NB4 (cell line): Measurements from ENCODE around the gene ZBTB7C.

Experiments
- CTCF ChIP-seq: IDR thresholded peaks from one replicate; pipeline ENCODE4 v1.5.1; 2012; ENCODE audit warnings: low read depth, low read length
- MAX ChIP-seq: IDR thresholded peaks from 2 replicates; pipeline ENCODE4 v1.6.1; 2011; ENCODE audit warnings: low read depth, low read length
- POLR2A ChIP-seq: IDR thresholded peaks from 2 replicates; pipeline ENCODE4 v1.6.1; 2011; ENCODE audit warnings: mild to moderate bottlenecking; ENCODE audit not compliant: insufficient read length; ENCODE audit errors: extremely low read depth

- TF ChIP-seq CTCF (no peak), POLR2A (no peak), MAX (no peak)
Measured at GRCh38 chr18:48388478-48388877, 20.7 kb downstream of the ZBTB7C start.
